Esophagus (tissue), 2 donors: Measurements from ENCODE around the gene TMEM61. TPM values are rescaled to one million over a fixed set of nuclear protein-coding genes. Genes with fewer than 3 reads are reported as not detected.

Experiments used
- H3K27ac ChIP-seq, 2 donors: one replicate each; pipeline ENCODE4 v1.5.1; 2013; ENCODE audit warnings: low read depth in 2 of 2, mild to moderate bottlenecking in 2 of 2, inconsistent platforms in 1 of 2, low read length in 1 of 2, moderate library complexity in 1 of 2
- H3K27me3 ChIP-seq, 2 donors: one replicate each; pipeline ENCODE4 v1.6.1; 2013; ENCODE audit warnings: low read length in 2 of 2, control low read depth in 1 of 2, mild to moderate bottlenecking in 1 of 2; ENCODE audit not compliant: insufficient read depth in 2 of 2, control insufficient read depth in 1 of 2
- H3K36me3 ChIP-seq, 2 donors: one replicate each; pipeline ENCODE4 v1.6.1; 2013; ENCODE audit warnings: low read length in 1 of 2; ENCODE audit not compliant: control insufficient read depth in 2 of 2, insufficient read depth in 2 of 2
- H3K4me1 ChIP-seq, 2 donors: one replicate each; pipeline ENCODE4 v1.6.1; 2013; ENCODE audit warnings: low read length in 1 of 2; ENCODE audit not compliant: control insufficient read depth in 2 of 2, insufficient read depth in 2 of 2
- H3K4me3 ChIP-seq, 2 donors: one replicate each; pipeline ENCODE4 v1.5.1; 2013; ENCODE audit warnings: low read length in 2 of 2, mild to moderate bottlenecking in 2 of 2, low read depth in 1 of 2, moderate library complexity in 1 of 2
- H3K9me3 ChIP-seq, 2 donors: one replicate each; pipeline ENCODE4 v1.6.1; 2013; ENCODE audit warnings: mild to moderate bottlenecking in 2 of 2, low read depth in 1 of 2, low read length in 1 of 2, moderate library complexity in 1 of 2; ENCODE audit not compliant: control insufficient read depth in 2 of 2, insufficient read depth in 1 of 2
- WGBS, 2 donors: extraction: QIAGEN DNeasy Blood & Tissue Kit; methylation state at CpG; one replicate each; pipeline ENCODE4 v1.1.7; 2013; 5-methylcytosine and 5-hydroxymethylcytosine counted together
- polyA plus RNA-seq, 2 donors: library from polyadenylated mRNA; stranded (reverse); fragments of 200-250 nt; gene quantifications; one replicate each; pipeline ENCODE4 v1.2.3, GENCODE V29; 2013
- donor health status: healthy with polysubstance abuse.
- donor health status: Bipolar disorder and iron deficiency.

Gene TMEM61
- polyA plus RNA-seq, 2 donors = 0.84 to 1.2 TPM

DNA sequence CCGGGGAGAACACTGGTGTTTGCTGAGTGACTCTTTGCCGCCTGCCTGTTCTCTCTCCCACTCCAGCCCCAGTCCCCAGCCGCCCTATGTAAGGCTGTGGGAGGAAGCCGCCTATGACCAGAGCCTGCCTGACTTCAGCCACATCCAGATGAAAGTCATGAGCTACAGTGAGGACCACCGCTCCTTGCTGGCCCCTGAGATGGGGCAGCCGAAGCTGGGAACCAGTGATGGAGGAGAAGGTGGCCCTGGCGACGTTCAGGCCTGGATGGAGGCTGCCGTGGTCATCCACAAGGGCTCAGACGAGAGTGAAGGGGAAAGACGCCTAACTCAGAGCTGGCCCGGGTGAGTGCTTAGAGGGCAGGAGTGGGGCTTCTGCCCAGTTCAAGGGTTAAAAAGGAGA, 26.5 kb downstream of the TMEM61 start:
- 91% methylated on average over 12 of the region's 12 CpGs for WGBS, 2 donors
- Histone ChIP-seq H3K9me3 (peaks cover 0 to 2% of the 10 kb centered on the region in 2 donors), H3K27me3 (no peaks in the 10 kb centered on the region), H3K4me1 (no peaks in the 10 kb centered on the region), H3K4me3 (no peak overlapping the region), H3K36me3 (no peaks in the 10 kb centered on the region), H3K27ac (no peak overlapping the region)

DNA sequence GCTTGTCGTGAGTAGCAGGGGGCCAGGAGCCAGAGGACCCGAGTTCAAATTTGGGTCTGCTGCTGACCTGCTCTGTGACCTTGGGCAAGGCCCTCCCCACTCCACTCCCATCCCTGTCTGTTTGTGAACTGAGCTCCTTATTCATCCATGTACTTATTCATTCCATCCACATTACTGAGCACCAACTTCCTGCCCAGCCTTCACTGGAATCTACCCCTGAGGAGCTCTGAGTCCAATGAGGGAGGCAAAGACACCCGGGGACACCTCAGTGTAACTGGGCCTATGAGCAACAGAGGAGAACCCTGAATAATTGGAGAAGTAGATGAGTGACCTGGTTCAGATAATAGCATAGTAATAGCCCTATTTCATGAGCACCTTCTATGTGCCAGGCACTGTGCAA, 27.2 kb downstream of the TMEM61 start:
- 81 to 84% methylated on average over 3 of the region's 3 CpGs for WGBS, 2 donors
- no peaks in the 10 kb centered on the region for H3K36me3 ChIP-seq
- no peak overlapping the region for H3K27ac ChIP-seq
- no peaks in the 10 kb centered on the region for H3K27me3 ChIP-seq
- peaks cover 0 to 2% of the 10 kb centered on the region in 2 donors for H3K9me3 ChIP-seq
- no peak overlapping the region for H3K4me3 ChIP-seq
- no peaks in the 10 kb centered on the region for H3K4me1 ChIP-seq

DNA sequence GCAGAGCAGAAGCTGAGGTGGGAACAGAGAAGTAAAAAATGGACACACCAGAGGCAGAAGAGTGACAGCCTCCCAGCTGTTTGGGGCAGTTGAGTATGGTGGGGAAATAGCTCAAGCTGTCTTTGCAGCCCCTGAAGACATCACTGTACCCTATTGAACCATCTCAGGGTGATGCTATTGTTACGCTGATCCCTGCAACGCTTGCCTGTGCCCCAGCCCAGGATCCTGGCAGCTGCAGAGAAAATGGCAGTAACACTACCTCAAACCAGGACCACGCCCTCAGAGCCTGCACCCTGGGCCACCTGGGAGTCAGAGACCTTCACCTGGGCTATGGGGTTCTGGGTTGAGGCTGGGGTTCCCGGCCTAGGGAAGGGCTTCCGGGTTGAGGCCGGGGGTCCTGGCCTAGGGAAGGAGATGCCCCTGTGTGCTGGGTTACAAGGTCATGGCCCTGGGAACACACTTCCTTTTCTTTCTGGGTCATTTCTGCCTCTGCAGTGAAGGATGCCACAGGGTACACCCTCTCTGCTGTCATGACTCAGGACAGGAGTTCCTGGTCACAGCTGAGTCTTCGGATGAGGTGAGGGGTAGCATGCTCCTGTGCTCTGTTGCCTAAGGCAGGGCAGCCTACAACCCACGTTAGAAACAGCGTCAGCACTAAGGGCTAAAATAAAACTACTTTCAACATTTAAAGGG, 29.9 kb downstream of the TMEM61 start:
- H3K4me1 ChIP-seq = no peaks in the 10 kb centered on the region
- peaks cover 0 to 2% of the 10 kb centered on the region in 2 donors for H3K9me3 ChIP-seq
- no peaks in the 10 kb centered on the region for H3K27me3 ChIP-seq
- H3K4me3 ChIP-seq = no peak overlapping the region
- H3K36me3 ChIP-seq = no peaks in the 10 kb centered on the region
- 85 to 89% methylated on average over 9 of the region's 9 CpGs for WGBS, 2 donors
- H3K27ac ChIP-seq = no peak overlapping the region

DNA sequence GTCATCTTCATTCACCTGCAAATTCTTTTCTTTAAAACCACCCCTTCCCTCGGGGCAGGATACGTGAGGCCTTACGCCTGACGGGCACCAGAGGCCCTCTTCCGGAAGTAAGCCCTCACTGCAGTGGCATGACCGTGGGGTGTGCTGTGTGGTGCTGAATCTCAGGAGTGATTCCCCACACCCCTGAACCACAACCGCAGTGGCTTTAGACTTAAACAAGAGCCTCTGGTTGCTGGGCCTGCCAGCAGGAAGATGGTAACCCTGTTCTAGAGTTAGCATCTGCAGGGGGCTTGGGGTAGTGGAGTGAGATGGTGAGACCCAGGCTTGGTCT, 30.4 kb downstream of the TMEM61 start:
- peaks cover 0 to 2% of the 10 kb centered on the region in 2 donors for H3K9me3 ChIP-seq
- H3K36me3 ChIP-seq = no peaks in the 10 kb centered on the region
- no peaks in the 10 kb centered on the region for H3K27me3 ChIP-seq
- H3K4me3 ChIP-seq = no peak overlapping the region
- H3K4me1 ChIP-seq = no peaks in the 10 kb centered on the region
- WGBS, 2 donors = 86 to 89% methylated on average over 7 of the region's 7 CpGs
- H3K27ac ChIP-seq = no peak overlapping the region

DNA sequence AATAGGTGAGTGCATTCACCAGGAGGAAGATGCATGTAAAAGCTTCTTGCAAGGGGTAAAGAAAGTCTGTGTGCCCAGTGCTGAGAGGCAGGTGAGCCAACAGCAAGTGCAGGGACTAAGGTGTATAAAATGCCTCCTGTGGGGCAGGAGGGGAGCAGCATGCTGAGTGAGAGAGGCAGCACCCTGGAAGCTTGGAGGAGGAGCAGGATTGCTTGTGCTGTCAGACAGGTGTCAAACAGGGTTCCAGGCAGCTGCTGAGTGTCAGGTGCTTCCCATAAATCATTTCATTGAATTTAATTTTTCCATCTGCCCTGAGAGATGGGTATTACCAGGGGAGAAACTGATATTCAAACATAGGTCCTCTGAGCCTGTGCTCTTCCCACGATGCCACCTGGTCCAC, 32.2 kb downstream of the TMEM61 start:
- H3K36me3 ChIP-seq = no peaks in the 10 kb centered on the region
- H3K27ac ChIP-seq = no peak overlapping the region
- peaks cover 0 to 2% of the 10 kb centered on the region in 2 donors for H3K9me3 ChIP-seq
- H3K4me3 ChIP-seq = no peak overlapping the region
- WGBS, 2 donors = 57 to 83% methylated on average over 1 of the region's 1 CpG
- no peaks in the 10 kb centered on the region for H3K27me3 ChIP-seq
- no peaks in the 10 kb centered on the region for H3K4me1 ChIP-seq

DNA sequence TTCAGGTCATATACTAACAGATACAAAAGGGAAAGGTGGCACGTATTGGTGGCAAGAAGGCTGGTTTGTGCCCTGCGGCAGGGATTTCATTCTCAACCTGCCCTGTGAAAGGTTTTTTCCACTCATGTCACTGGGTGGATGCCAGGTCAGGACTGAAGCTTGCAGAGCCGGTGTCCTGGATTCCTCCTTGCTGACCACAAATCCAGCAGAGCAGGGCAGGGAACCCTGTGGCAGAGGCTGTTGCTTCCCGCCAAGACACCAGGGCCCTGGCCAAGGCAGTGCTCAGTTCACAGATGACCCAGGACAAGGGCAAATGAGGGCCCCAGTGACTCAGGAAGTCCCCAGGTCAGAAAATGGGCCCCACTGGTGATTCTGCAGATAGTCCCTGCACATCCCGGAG, 34.7 kb downstream of the TMEM61 start:
- H3K27me3 ChIP-seq = no peaks in the 10 kb centered on the region
- WGBS, 2 donors = 77 to 88% methylated on average over 5 of the region's 5 CpGs
- no peak overlapping the region for H3K27ac ChIP-seq
- no peak overlapping the region for H3K4me3 ChIP-seq
- H3K4me1 ChIP-seq = no peaks in the 10 kb centered on the region
- H3K9me3 ChIP-seq = no peaks in the 10 kb centered on the region
- no peaks in the 10 kb centered on the region for H3K36me3 ChIP-seq

DNA sequence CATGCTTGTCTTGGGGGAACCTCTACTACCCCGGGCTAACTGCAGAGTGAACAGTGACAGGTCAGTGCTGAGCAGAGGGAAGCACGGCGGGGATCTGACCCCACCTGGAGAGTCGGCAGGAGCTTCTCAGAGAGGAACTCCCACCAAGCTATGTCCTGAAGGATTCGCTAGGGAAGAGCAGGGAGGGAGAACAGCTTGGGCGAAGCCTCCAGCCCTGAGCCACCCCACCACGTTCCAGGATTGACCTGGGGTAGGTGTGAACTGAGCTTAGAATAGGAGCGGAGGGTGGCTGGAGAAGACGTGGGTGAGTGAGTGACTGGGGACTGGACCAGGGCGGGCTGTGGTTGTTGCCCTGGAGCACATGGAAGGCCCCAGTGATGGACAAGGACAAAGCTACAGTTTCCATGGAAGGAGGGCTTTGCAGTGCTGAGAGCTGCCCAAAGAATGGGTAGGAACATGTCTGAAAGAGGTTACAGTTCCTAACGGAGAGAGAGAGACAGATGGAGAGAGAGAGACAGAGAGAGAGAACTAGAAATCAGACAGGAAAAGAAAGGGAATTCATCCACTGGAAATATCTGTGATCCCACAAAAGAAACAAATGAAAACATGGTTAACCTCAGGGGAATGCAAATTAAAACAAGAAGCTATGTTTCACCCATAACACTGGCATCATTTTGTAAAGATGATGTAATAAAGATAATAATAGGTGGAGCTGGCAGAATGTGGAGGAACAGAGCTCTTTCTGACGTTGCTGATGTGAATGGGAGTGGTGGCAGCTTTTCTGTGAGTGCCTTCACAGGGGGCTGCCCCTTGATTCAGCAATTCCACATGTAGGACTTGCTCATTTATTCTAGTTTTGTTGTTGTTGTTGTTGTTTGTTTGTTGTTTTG, 35.5 kb downstream of the TMEM61 start:
- H3K27ac ChIP-seq = no peak overlapping the region

DNA sequence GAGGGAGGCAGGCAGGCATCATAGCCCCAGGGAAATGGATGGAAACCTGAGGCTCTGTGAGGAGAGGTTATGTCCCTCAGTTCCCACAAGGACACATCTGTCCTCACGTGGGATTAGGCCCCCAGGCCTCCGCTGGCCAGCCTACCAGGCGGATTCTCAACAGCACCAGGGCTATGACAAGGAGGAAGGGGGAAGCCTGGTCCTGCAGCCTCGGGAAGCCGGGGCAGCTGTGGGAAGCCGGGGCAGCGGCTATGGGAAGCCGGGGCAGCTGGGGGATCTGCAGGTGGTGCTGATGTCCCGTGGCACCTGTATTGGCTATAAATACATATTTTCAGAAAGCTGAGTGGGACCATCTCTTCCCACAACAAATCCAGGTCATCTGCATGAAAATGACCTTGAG, 38.0 kb downstream of the TMEM61 start:
- H3K9me3 ChIP-seq = no peaks in the 10 kb centered on the region
- H3K27me3 ChIP-seq = no peaks in the 10 kb centered on the region
- no peak overlapping the region for H3K4me3 ChIP-seq
- 77 to 87% methylated on average over 9 of the region's 9 CpGs for WGBS, 2 donors
- H3K4me1 ChIP-seq = peaks cover 0 to 3% of the 10 kb centered on the region in 2 donors
- no peaks in the 10 kb centered on the region for H3K36me3 ChIP-seq
- H3K27ac ChIP-seq = no peak overlapping the region

More for the DNA sequence above, 35.5 kb downstream of the TMEM61 start:
- H3K4me3 ChIP-seq = no peak overlapping the region
- 69 to 71% methylated on average over 12 of the region's 12 CpGs for WGBS, 2 donors
- H3K4me1 ChIP-seq = no peaks in the 10 kb centered on the region
- no peaks in the 10 kb centered on the region for H3K9me3 ChIP-seq
- H3K27me3 ChIP-seq = no peaks in the 10 kb centered on the region
- no peaks in the 10 kb centered on the region for H3K36me3 ChIP-seq

DNA sequence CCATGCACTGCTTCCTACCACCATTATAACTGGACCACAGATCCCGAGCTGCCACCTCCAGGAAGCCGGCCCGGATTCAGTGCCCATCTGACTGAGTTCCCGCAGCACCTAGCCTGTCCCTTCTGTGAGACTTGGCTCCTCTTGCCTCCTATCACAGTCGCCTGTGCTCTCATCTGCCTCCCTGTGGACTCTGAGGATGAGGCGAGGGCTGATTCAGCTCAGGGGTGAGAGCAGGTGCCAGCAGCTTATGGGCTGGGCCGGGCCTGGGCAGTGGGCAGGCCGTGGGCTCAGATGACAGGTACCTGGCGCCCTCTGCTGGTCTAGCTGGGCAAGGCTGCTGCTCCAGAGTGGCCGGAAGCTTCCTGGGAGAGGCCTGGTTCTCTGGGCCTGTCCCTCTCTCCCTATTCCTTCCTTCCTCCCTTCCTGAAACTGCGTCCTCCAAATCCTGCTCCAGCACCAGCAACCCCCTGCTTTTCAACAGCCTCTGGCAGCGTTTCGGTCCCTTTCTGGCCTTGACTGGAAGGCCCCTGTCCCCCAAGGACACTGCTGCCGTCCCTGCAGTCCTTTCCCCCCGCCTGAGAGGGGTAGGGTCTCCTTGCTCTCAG, 41.6 kb downstream of the TMEM61 start:
- H3K4me1 ChIP-seq = peaks cover 0 to 3% of the 10 kb centered on the region in 2 donors
- 41 to 45% methylated on average over 15 of the region's 15 CpGs for WGBS, 2 donors
- H3K4me3 ChIP-seq = no peak overlapping the region
- H3K27me3 ChIP-seq = no peaks in the 10 kb centered on the region
- H3K27ac ChIP-seq = no peak overlapping the region
- no peaks in the 10 kb centered on the region for H3K36me3 ChIP-seq
- H3K9me3 ChIP-seq = no peaks in the 10 kb centered on the region
